ENCODE measurements around the gene NUDT16L1.

Gene NUDT16L1

GRCh38 chr16:4683255-4684057 lies 9.9 kb upstream of the NUDT16L1 start:
- no peak for DNase-seq

GRCh38 chr16:4684058-4684715 lies 9.2 kb upstream of the NUDT16L1 start:
- DNase-seq = no peak

GRCh38 chr16:4684763-4685162 lies 8.6 kb upstream of the NUDT16L1 start:
- DNase-seq = no peak

GRCh38 chr16:4685292-4685691 lies 8.1 kb upstream of the NUDT16L1 start:
- no peak for DNase-seq

GRCh38 chr16:4685776-4686496 lies 7.4 kb upstream of the NUDT16L1 start:
- DNase-seq = no peak

- DNase-seq = no peak
Measured at GRCh38 chr16:4686497-4687210, 6.7 kb upstream of the NUDT16L1 start.

GRCh38 chr16:4687416-4687815 lies 5.9 kb upstream of the NUDT16L1 start:
- DNase-seq = no peak

- DNase-seq = no peak
Measured at GRCh38 chr16:4687946-4688673, 5.3 kb upstream of the NUDT16L1 start.

GRCh38 chr16:4688674-4689045 lies 4.7 kb upstream of the NUDT16L1 start:
- no peak for DNase-seq

- no peak for DNase-seq
Measured at GRCh38 chr16:4689091-4689671, 4.2 kb upstream of the NUDT16L1 start.

- no peak for DNase-seq
Measured at GRCh38 chr16:4689864-4690704, 3.3 kb upstream of the NUDT16L1 start.

- peak; percentile 14 to 28 for DNase-seq
Measured at GRCh38 chr16:4690946-4691665, 2.3 kb upstream of the NUDT16L1 start.

- no peak for DNase-seq
Measured at GRCh38 chr16:4691666-4692412, 1.5 kb upstream of the NUDT16L1 start.

GRCh38 chr16:4692460-4693295 lies 684 bp upstream of the NUDT16L1 start:
- DNase-seq = peak; percentile 18 to 34

GRCh38 chr16:4693956-4694641 lies 737 bp downstream of the NUDT16L1 start:
- DNase-seq = no peak

GRCh38 chr16:4694642-4695451 lies 1.5 kb downstream of the NUDT16L1 start:
- DNase-seq = no peak

Data from Kasumi-1 (cell line).